SW 1271 (cell line): ENCODE results near the gene BNC2.

Source experiments
- DNase-seq, 2 experiments: peaks; one replicate each; lab custom pipeline; 2025; lab: John Stamatoyannopoulos, UW

Gene BNC2

DNA sequence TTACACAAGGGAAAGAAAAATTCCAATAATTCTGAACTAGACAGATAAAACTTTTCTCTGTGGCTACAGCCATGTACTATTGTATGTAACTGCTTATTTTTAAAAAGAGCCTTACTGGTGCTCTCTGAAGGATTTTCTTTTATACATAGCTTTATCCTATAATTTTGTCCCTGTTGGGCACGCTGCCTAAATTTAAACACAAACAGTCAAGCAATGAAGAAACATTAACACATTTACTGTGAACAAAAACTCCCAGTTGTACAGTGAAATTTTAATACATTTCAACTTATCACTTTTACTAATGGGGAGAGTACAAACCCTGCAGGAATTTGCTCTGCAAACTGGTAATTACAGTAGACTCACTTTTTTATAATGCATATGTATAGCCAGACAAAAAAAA lies 273.3 kb downstream of the BNC2 start:
- DNase-seq = no peak

DNA sequence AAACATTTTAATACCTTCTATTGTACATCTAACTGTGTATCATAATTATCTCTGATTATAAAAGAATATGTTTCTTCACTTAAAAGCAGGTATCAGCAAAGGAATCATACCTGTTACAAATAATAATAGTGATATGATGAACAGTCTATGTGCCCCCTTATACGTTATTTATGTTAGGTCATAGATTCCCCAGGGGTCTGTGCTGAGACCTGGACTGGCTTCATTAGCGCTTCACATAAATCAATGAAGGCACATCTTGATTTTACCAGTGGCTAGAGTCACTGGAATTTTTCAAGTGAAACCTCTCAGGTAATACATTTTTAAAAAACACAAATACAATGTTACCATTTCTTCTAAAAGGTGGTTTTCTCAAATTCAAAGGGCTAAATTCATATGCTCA lies 275.2 kb downstream of the BNC2 start:
- DNase-seq = no peak

DNA sequence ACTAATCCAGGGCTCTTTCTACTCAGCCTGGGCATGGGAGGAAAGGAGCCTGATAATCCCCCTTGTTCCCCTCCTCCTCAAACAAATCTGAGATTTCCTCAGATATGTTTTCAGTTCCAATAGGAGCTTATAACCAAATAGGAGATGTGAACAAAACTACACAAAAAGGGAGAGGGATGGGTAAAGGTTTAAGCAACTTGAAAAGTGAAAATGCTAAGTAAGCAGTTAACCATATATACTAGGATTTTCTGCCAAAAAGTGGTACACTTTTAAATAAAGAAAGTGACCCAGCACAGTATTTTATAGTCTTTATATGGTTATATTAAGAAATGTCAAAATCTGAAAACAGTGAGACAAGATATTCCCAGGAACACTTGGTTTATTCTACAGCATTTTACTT lies 275.7 kb downstream of the BNC2 start:
- DNase-seq = no peak

DNA sequence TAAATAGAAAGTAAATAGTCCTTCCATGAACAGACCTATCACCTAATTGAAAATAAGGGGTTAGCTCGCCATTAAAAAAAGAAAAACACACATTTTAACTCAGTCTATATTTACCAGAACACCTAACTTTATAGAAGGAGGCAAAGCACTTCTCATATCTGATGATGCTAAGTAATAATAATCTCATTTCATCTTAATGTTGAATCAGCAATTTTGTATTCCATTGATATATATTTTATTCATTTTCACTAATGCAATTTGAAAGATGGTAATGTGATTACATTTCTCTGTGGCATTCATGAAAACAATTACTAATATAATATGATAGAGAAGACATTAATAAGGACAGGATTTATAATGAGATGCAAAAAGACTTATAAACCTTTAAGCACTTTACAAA lies 276.7 kb downstream of the BNC2 start:
- no peak for DNase-seq

DNA sequence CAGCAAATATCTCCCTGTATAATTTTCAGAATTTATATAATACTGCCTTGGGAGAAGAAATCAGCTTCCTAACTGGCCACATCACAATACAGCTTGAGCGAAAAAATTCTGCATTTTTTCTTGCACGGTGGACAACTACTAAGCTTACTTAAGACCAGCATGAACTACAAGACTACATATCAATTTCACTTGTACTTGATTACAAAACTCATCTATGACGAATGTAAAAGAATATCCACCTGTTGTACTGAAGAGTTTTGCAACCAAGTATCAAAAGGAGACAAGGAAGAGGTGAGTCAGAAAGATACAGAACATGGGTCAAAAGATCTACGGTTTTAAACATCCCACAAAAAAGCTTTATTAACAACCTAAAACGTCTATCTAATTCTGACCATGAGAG lies 279.4 kb downstream of the BNC2 start:
- no peak for DNase-seq

DNA sequence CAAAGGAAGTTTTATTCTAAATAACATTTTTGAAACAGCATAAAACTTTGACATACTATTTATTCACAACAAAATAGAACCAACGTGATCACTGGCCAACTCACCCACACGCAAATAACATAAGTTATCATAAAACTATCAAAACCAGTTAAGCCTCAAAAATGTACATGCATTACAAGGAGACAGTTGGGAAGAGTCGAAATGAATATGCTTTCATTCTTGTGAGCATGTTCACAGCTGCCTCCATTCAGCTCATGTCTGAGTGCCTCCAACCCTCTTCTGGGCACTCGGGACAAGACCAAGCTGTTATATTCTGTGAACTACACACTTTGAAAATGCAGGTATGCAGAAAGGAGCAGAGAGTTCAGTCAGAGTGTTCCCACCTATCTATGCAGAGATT lies 284.9 kb downstream of the BNC2 start:
- no peak for DNase-seq

DNA sequence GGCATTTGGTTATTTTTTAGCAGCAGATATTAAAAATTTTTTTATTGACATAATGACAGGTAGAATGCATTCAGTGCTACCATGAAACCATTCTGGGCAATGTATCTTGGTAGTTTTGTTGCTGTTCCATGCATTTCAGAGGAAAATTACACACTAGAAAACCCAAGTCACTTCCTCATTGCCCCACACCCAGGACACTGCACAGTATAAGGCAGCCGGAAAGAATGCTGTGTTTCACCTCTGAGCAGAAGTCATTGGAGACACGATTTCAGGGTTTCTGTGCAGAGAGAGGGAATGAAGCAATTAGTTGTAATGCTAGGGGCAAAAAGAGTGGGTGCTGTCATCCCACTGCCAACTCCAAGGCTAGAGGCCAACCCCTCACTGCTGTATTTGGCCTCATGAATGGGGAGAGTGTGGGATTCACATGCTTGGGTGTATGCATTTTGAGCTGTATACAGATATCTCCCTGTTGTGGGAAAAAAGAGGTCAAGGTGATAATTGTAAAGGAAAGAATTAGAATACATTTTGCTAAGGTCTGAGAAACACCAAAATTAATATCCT lies 290.5 kb downstream of the BNC2 start:
- DNase-seq = no peak

DNA sequence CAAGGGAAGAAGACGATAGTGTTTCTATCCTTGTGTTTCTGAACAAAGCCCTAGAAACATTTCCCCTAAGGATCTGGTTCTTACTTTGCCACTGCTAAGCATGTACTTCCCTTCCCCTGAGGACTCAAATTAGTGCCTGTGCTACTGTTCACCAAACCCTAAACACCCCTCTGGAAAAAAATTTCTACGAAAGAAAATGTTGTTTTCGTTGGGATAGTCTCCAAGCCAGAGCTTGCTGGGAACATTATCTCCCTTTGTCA lies 294.6 kb downstream of the BNC2 start:
- no peak for DNase-seq

DNA sequence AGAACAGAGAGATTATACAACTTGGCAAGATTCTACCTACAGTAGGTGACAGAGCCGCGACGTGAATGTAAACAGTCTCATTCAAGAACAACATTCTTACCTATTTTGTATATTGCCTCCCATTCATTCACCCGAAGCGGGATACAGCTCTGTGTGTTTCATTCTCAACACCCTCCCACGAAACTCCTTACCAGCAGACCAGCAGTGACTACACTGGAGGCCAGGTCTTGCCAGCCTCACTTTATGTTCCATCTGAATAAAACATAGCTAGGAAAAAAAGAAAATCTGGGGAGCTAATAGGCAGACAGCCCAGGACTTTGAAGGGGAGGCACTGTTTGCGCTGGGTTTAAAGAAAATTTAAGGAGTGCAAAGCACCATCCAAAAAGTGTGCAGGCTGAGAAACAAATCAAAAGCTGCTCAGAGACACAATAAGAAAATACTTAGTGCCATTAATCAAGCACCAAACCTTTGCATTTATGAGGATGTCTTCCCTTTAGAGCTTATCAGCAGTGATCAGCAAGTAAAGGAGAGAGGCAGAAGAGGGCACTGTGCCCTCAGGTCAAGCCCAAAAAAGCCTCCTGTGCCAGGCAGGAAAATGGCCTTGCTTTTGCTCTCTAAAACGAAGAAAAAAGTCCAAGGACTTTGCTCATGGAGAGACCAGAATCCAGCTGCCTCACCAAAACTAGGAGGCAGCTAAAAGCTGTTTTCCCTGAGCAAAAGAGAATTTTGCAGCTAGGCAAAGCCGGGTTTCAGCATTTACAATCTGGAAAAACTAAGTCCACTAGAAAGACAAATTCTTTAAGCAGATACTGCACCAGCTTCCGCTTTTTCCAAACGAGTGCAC lies 295.1 kb downstream of the BNC2 start:
- DNase-seq = no peak

DNA sequence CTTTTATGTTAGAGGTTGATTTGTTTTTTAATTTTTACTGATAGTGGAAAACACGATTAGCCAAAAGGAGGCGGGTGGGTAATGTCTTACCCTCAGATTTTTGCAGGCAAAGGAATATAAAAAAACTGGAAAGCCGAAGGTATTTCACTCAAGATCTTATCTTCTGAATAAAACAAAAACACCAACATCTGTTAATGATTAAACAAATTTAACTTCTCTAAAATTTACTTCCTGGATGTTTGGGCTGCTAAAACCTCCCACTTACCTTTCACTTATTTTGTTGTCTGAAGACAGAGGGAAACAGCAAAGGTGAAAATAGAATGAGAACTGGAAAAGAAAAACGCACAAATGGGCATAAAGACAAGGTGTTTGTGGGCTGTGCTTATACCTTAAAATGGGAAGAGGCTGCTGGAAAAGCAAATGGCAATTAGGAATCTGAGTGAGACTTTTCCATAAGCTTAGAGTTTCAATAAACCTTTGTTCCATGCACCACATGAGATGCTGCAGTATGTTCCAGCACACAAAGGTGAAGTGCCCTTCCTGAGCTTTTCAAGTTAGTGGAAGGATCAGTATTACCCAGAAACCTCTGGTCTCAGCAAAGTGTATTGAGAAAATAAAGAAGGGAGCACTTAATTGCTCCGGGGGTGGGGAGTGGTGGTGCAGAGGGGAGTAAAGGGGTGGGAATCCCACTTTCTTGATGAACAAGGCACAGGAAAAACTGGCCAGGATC lies 298.3 kb downstream of the BNC2 start:
- DNase-seq = no peak

DNA sequence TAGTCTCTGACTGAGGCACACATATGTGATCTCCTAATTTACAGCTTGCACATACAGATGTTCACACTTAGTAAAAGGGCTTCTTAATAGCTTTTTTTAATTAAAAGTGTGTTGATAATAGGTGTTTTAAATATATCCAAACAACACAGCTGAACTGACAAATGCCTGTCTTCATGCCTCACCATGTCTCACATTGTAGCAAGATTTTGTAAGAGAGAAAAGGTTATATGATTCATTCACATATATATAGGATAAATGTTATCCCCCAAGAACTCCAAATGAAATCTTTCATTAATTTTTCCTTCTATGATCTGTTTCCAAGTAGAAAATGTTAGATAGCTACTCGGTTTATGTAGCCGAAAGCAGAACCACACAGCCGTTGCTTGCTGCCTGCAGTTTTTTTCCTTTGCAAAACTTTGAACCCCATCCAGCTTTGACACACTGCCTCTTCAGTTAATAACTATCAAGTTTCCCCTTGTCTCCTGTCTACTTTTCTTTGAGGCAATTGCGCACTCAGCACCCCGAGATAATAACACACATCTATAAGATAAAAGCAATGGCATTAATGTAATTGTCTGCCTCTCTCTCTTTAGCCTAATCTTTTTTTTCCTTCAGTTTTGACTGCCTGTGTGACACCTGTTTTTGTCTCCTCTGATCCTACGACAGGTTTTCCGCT lies 299.2 kb downstream of the BNC2 start:
- no peak for DNase-seq

DNA sequence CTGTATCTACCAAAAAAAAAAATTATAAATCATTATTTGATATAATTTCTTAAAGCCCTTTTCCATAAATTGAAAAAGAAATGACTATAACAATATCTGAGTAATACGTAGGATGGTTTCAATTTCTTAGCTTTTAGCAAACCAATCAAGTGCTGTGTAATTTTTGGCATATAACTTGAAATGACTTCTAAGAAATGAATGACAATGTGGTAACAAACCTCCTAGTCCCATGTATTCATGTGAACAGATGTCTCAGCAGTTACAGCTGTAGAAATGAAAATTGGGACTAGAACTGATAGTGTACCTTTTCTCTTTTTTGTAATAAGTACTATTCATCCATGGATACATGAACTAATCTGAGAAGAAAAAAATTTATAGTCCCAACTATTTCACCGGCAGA lies 307.0 kb downstream of the BNC2 start:
- DNase-seq = no peak

DNA sequence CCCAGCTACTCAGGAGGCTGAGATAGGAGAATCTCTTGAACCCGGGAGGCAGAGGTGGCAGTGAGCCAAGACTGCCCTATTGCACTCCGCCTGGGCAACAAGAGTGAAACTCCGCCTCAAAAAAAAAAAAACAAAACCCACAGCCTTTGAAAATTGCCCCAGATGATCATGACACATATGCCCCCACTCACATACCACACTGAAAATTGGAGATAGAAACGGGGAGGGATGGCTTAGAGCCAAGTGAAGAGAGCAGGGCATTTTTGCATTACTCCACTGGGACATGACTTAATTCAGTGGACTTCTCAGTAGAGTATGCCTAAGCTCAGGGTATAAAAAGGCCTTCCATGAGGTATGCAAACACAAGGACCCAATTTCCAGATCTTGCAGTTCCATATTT lies 309.3 kb downstream of the BNC2 start:
- DNase-seq = no peak

DNA sequence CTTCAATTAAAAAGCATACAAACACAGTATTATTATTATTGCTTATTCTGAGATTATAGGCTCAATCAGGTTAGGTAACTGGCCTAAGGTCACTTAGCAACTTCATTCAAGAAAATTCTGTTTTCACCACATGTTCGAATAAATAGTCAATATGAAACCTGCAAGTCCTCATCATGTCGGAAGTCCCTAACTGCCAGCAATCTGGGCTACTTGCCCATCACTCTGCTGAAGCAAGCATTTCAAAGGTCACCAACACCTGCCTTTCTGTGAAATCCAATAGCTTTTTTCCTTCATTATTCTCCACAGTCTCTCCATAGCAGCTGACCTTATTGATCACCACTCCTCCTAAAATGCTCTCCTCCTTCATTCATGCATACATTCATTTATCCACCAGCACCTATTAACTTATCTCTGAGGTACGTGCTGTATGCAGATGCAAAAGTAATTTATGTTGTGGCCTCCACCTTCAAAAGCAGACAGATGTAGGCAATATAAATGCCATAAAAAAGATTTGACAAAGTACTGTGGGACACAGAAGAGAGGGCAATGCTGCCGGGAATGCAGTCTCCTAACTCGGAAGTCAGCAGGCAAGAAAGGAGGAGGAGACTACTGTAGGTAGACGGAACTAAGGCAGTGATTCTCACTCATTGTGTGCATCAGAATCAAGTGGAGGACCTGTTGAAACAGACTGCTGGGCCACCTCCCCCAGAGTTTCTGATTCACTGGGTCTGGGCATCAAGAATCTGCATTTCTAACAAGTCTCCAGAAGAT lies 310.9 kb downstream of the BNC2 start:
- DNase-seq = no peak

DNA sequence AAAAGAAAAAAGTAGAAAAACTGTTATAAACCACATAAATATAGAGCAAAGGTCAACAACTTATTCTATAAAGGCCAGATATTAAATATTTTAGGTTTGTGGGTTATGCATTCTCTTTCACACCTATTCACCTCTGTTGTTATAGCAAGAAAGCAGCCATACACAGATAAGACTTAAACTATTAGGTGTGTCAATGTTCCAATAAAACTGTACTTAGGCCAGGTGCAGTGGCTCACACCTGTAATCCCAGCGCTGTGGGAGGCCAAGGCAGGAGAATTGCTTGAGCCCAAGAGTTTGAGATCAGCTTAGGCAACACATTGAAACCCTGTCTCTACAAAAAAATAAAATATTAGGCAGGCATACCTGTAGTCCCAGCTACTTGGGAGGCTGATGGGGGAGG lies 314.7 kb downstream of the BNC2 start:
- DNase-seq = no peak

DNA sequence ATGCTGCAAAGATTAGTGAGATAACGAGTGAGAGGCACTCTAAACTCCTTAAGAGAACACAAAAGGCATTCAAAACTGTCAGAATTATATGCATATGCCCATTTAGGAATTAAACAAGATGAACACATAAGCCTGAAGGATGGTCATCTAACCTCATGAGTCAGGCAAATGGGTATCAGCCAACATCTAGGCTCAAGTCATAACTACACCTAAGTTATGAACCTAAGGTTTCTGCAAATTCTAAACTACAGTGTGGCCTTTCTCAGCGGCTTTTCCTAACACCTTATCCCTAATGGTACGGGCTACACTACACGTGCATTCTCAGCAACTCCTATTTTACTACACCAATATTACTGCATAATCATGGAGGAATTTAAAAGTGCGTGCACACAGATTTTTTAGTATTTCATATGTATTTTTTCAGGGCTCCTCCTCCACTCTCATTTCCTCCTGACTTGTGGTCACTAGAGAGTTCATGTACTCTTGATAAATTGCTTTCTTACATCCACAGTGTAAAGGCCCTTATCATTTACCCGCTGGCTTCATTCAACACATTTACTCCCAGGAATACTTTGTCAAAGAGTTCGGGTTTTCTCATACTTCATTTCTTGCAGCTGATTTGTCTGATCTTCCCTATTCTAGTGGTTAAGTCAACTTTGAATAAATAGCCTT lies 316.5 kb downstream of the BNC2 start:
- DNase-seq = no peak

DNA sequence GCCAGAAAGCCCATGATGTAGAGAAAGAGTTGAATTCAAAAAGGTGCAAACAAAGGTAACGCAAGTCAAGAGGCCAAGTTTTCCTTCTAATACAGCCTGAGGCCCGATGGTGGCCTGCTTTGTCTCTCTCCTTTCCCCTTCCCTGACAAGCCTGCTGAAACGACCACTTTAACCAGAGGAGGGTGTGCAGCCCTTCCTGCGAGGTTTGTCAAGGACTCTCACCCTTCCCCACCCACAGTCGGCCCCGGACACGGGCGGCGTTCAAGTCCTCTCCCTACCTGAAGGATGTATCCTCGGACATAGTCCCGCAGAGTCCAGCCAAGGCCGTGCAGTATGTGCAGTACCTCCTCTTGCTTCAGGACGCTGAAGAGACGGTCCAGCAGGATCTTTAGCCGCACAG lies 318.2 kb downstream of the BNC2 start:
- DNase-seq = no peak

DNA sequence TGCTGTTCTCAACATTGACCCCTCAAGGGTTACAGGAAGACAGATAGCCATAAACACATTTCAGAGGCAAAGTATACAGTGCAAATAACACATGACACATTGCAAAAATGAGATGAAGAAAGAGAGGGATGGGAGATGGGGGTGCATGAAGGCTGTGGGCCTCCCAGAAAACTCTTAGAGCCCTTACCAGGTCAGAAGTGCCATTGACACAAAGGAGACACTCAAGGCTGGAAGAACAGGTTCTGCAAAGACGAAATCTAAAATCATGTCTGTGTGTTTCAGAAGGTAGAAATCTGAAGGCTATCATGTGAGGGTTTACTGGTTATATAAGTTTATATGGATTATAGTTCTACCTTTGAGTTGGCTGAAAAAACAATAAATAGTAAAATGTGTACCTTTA lies 318.8 kb downstream of the BNC2 start:
- no peak for DNase-seq

DNA sequence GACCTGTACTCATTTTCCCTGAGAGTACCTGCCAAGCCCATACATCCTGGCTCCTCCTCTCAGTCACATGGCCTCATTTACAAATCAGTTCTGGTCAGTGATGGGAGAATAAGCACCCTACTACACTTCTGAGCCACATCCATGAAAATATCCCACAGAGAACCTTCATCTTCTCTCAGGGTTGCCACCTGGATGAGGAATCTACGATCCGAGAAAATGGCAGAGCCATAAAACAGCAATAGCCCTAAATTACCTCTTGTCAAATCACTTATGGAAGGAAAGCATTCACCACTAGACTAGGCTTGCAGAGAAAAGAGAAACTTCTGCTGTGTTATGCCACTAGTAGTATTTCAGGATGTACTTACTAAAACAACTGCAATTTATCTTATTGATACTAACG lies 324.8 kb downstream of the BNC2 start:
- DNase-seq = no peak

DNA sequence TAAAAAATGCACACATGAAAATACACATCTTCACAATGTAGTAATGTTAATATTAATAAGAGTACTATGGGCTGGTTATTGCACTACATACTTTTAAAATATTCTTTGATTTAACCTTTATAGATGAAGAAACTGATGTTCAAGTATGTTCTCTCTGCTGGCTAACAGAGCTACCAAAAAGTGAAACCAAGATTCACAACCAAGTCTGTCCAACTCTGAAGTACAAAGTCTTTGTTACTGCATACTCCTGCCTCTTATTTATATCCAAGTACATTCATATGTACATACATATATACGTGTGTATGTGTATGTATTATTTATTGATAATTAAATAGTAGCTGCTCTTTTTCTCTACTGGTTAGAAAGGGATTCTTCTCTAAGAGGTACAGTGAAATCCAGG lies 325.6 kb downstream of the BNC2 start:
- no peak for DNase-seq

DNA sequence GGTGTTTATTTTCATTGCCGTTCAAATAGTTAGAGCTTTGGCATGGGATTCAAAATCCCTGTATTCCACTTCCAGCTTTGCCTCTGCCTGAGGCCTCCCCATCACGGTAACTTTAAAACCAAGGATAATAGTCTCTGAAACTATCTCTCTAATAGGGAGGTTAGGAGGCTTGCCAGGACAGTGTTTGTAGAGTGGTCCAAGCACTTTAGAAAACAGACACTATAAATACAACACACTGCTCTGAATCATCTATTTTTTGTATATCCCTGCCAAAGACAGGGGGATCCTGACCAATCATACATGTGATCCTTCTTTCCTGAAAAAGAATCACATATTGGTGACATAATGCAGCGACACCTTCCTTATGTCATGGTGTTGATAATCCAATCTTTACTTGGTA lies 326.8 kb downstream of the BNC2 start:
- DNase-seq = no peak

DNA sequence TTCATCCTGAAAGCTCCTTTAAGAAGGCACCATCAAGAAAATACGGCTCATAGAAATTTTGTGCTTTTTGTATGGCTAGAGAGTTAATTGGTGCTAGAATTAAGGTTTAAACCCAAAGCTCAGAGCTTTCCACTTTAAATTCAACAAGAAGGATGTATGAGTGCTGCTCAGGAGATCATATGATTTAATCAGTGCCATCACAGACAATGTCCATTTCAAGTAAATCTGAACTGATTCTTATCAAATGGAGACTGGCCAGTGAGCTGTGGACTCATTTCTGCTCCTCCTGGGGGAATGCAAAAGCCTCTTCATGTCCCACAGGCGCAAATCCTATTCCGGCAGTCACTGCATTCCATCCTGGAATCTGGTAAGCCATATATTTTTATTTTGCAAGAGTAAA lies 327.2 kb downstream of the BNC2 start:
- DNase-seq = no peak
